IMR-90 (cell line): ENCODE data around the gene UBE2QL1. TPM values are rescaled to one million over a fixed set of nuclear protein-coding genes. Genes with fewer than 3 reads are reported as not detected.

ENCODE experiments used
- ATAC-seq: fragments of 200-7000 bp; cut with Tn5 transposase; 2 replicates; pipeline ENCODE4 v1.9.1; 2020; ENCODE audit warnings: low read depth, mild to moderate bottlenecking, moderate library complexity
- BruUV-seq: library from RNA; stranded (reverse); fragments of 400-500 nt; replicated peaks from 2 replicates; lab custom pipeline; 2021; lab: Mats Ljungman, UMichigan
- CTCF ChIA-PET: fragments of 300-600 bp; formaldehyde crosslinking; extraction: SDS; loops from one replicate; lab custom pipeline; 2021; ENCODE audit warnings: antibody characterized with exemption; lab: Yijun Ruan, JAX
- POLR2A ChIA-PET: fragments of 300-600 bp; sonication (Branson Sonifier 250); formaldehyde crosslinking; loops from one replicate; lab custom pipeline; 2022; ENCODE audit warnings: antibody characterized with exemption; ENCODE audit not compliant: unreplicated experiment; lab: Charles Lee
- DNase-seq: peaks from one replicate; pipeline ENCODE4 v3.0.0; 2013
- H2AFZ ChIP-seq: replicated peaks from 2 replicates; pipeline ENCODE3; 2013; ENCODE audit warnings: low read length, mild to moderate bottlenecking; ENCODE audit not compliant: poor library complexity
- H2AK5ac ChIP-seq: 2 replicates; pipeline ENCODE4 v1.6.1; 2013; ENCODE audit warnings: low read depth, low read length, inconsistent platforms
- H2AK9ac ChIP-seq: replicated peaks from 2 replicates; pipeline ENCODE3; 2013; ENCODE audit warnings: mild to moderate bottlenecking, low read depth, low read length, moderate library complexity; ENCODE audit not compliant: poor library complexity
- H2BK120ac ChIP-seq: 2 replicates; pipeline ENCODE4 v1.6.1; 2013; ENCODE audit warnings: low read depth, low read length, inconsistent platforms
- H2BK15ac ChIP-seq: 3 replicates; pipeline ENCODE4 v1.6.1; 2013; ENCODE audit warnings: low read depth, low read length, inconsistent platforms
- H2BK20ac ChIP-seq: 2 replicates; pipeline ENCODE4 v1.6.1; 2013; ENCODE audit warnings: low read depth, mild to moderate bottlenecking, inconsistent platforms, low read length, moderate library complexity
- H2BK5ac ChIP-seq: 2 replicates; pipeline ENCODE4 v1.6.1; 2013; ENCODE audit warnings: mild to moderate bottlenecking, low read depth, low read length, inconsistent platforms; ENCODE audit not compliant: poor library complexity, severe bottlenecking
- H3K14ac ChIP-seq: replicated peaks from 2 replicates; pipeline ENCODE4 v1.6.1; 2013; ENCODE audit warnings: low read depth, low read length, inconsistent platforms
- H3K18ac ChIP-seq: 2 replicates; pipeline ENCODE4 v1.6.1; 2013; ENCODE audit warnings: low read depth, low read length, control low read depth
- H3K23ac ChIP-seq: 2 replicates; pipeline ENCODE4 v1.6.1; 2013; ENCODE audit warnings: low read depth, low read length, inconsistent platforms
- H3K27ac ChIP-seq: 2 replicates; pipeline ENCODE4 v1.5.1; 2013; ENCODE audit warnings: mild to moderate bottlenecking, control low read depth, low read length; ENCODE audit not compliant: insufficient read depth
- H3K27me3 ChIP-seq: 2 replicates; pipeline ENCODE4 v1.6.1; 2013; ENCODE audit warnings: low read length; ENCODE audit not compliant: control insufficient read depth, insufficient read depth
- H3K36me3 ChIP-seq: 2 replicates; pipeline ENCODE4 v1.6.1; 2013; ENCODE audit warnings: low read length, mixed read lengths; ENCODE audit not compliant: control insufficient read depth, insufficient read depth
- H3K4ac ChIP-seq: 2 replicates; pipeline ENCODE4 v1.6.1; 2013; ENCODE audit warnings: low read depth, low read length, inconsistent platforms
- H3K4me1 ChIP-seq: 2 replicates; pipeline ENCODE4 v1.6.1; 2013; ENCODE audit warnings: low read length, mixed read lengths; ENCODE audit not compliant: control insufficient read depth, insufficient read depth
- H3K4me2 ChIP-seq: 2 replicates; pipeline ENCODE4 v1.6.1; 2013; ENCODE audit warnings: low read depth, mild to moderate bottlenecking, control low read depth, low read length, moderate library complexity
- H3K4me3 ChIP-seq: 2 replicates; pipeline ENCODE4 v1.5.1; 2013; ENCODE audit warnings: low read depth, mild to moderate bottlenecking, control low read depth, low read length, moderate library complexity; ENCODE audit not compliant: insufficient read depth
- H3K56ac ChIP-seq: 2 replicates; pipeline ENCODE4 v1.6.1; 2013; ENCODE audit warnings: low read length, inconsistent platforms; ENCODE audit not compliant: insufficient read depth; ENCODE audit errors: extremely low read depth
- H3K79me1 ChIP-seq, 2 experiments: 2 replicates each; pipeline ENCODE4 v1.6.1; 2013; ENCODE audit warnings: low read length in 2 of 2, inconsistent platforms in 1 of 2, low read depth in 1 of 2
- H3K9ac ChIP-seq: 2 replicates; pipeline ENCODE4 v1.6.1; 2013; ENCODE audit warnings: low read depth, low read length, control low read depth
- H3K9me1 ChIP-seq: 2 replicates; pipeline ENCODE4 v1.6.1; 2013; ENCODE audit warnings: low read length, inconsistent platforms; ENCODE audit not compliant: insufficient read depth
- H3K9me3 ChIP-seq: 2 replicates; pipeline ENCODE4 v1.6.1; 2013; ENCODE audit warnings: low read length; ENCODE audit not compliant: control insufficient read depth, insufficient read depth
- H4K20me1 ChIP-seq: 2 replicates; pipeline ENCODE4 v1.6.1; 2013; ENCODE audit warnings: low read length, inconsistent platforms; ENCODE audit not compliant: insufficient read depth
- H4K5ac ChIP-seq: 2 replicates; pipeline ENCODE4 v1.6.1; 2013; ENCODE audit warnings: mild to moderate bottlenecking, low read depth, low read length, control low read depth
- H4K8ac ChIP-seq, 2 experiments: 2 replicates each; pipeline ENCODE4 v1.6.1; 2013; ENCODE audit warnings: low read depth in 2 of 2, low read length in 2 of 2, control low read depth in 1 of 2, inconsistent platforms in 1 of 2
- H4K91ac ChIP-seq: 2 replicates; pipeline ENCODE4 v1.6.1; 2013; ENCODE audit warnings: low read depth, low read length, inconsistent platforms; ENCODE audit not compliant: insufficient read depth
- BHLHE40 ChIP-seq: fragments of 150-350 bp; IDR thresholded peaks from 2 replicates; pipeline ENCODE4 v1.6.1; 2016; ENCODE audit warnings: mild to moderate bottlenecking, low read depth, low read length
- CEBPB ChIP-seq: IDR thresholded peaks from 2 replicates; pipeline ENCODE4 v1.6.1; 2012; ENCODE audit warnings: low read depth, low read length, improper control_type of control experiment
- FOS ChIP-seq: fragments of 150-350 bp; IDR thresholded peaks from 2 replicates; pipeline ENCODE4 v1.6.1; 2016; ENCODE audit warnings: low read depth, low read length
- MAZ ChIP-seq: IDR thresholded peaks from 2 replicates; pipeline ENCODE4 v1.6.1; 2012; ENCODE audit warnings: low read depth, mild to moderate bottlenecking, low read length, improper control_type of control experiment, moderate library complexity, borderline replicate concordance
- NFE2L2 ChIP-seq: fragments of 150-350 bp; IDR thresholded peaks from 2 replicates; pipeline ENCODE4 v1.6.1; 2016; ENCODE audit warnings: low read depth, mild to moderate bottlenecking, low read length
- POLR2A ChIP-seq: IDR thresholded peaks from 2 replicates; pipeline ENCODE4 v1.6.1; 2012; ENCODE audit warnings: mild to moderate bottlenecking, low read depth, low read length
- RAD21 ChIP-seq: IDR thresholded peaks from 2 replicates; pipeline ENCODE4 v1.6.1; 2012; ENCODE audit warnings: low read length, improper control_type of control experiment
- RCOR1 ChIP-seq: IDR thresholded peaks from 2 replicates; pipeline ENCODE4 v1.6.1; 2012; ENCODE audit warnings: mild to moderate bottlenecking, low read length, improper control_type of control experiment; ENCODE audit not compliant: insufficient replicate concordance
- RFX5 ChIP-seq: IDR thresholded peaks from 2 replicates; pipeline ENCODE4 v1.8.0; 2012; ENCODE audit warnings: low read depth, mild to moderate bottlenecking, low read length, moderate library complexity
- WGBS, 2 experiments: methylation state at CpG; one replicate each; pipeline versions ENCODE4 v1.1.5 to v1.1.7; 2013; ENCODE audit warnings: missing lambda C conversion rate in 2 of 2; ENCODE audit not compliant: insufficient read length in 1 of 2; ENCODE audit errors: extremely low coverage in 2 of 2; 5-methylcytosine and 5-hydroxymethylcytosine counted together
- dilution Hi-C: fragments of 300-500 bp; cut with HindIII; formaldehyde crosslinking; loops from one replicate; pipeline ENCODE4 v1.14.3; 2018; ENCODE audit warnings: low sequenced_read_pairs; ENCODE audit not compliant: unreplicated experiment
- in situ Hi-C: fragments of 300-500 bp; cut with MboI; formaldehyde crosslinking; loops from 3 replicates; pipeline ENCODE4 v1.14.3; 2019; ENCODE audit warnings: low sequenced_read_pairs, inconsistent platforms, mixed read lengths
- intact Hi-C: fragments of 100-400 bp; cut with micrococcal nuclease; formaldehyde crosslinking; loops from 2 replicates; pipeline ENCODE4 v1.10.0; 2022
- polyA plus RNA-seq, 3 experiments: library from polyadenylated mRNA; depleted of rRNA; stranded (reverse); fragments of >200 nt; gene quantifications; 2 replicates each; pipeline ENCODE4 v1.2.3, GENCODE V29; 2012; ENCODE audit warnings: low replicate concordance in 1 of 3
- total RNA-seq: library from RNA; depleted of rRNA; stranded (reverse); fragments of >200 nt; gene quantifications from 2 replicates; pipeline ENCODE4 v1.2.3, GENCODE V29; 2012
- TF ChIP-seq, protein P1 (sequence below): fragments of 150-350 bp; IDR thresholded peaks from 2 replicates; pipeline ENCODE4 v1.6.1; 2017; ENCODE audit warnings: mild to moderate bottlenecking, antibody characterized with exemption, low read length, low read depth
- TF ChIP-seq, protein P2 (sequence below): fragments of 150-350 bp; IDR thresholded peaks from 2 replicates; pipeline ENCODE4 v1.6.1; 2016; ENCODE audit warnings: low read depth, mild to moderate bottlenecking, low read length, moderate library complexity, borderline replicate concordance

The UBE2QL1 gene
- total and polyA plus RNA-seq, 2 of the 4 experiments (the other 2 are of a cell fraction) = not detected

DNA sequence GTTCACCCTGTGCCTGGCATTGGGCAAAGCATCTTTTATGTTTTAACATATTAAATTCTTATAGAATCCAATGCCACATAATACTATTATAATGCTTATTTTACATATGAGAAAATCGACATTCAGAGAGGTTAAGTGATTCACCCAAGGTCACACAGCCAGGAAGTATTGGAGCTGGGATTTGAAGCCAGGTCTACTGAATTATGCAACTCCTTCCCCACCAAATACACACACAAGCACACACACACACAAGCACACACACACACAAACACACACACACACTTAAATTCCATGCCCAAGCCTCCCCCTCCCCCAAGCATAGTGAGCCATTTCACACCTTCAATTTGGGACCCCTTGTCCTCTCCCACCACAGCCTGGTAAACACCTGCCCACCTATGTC lies 37.4 kb downstream of the UBE2QL1 start:
- no CpG with 5 or more reads among the region's 1 CpG for WGBS, 2 experiments
- no peak overlapping the region for H4K91ac ChIP-seq
- H3K23ac ChIP-seq = no peak overlapping the region
- no peak overlapping the region for H3K4ac ChIP-seq
- dilution Hi-C loops = no loop called here
- H3K14ac ChIP-seq = no peak overlapping the region
- H4K20me1 ChIP-seq = no peaks in the 10 kb centered on the region
- ChIA-PET CTCF (interaction anchor here (0.7 kb wide), 1 partner anchor 283 kb away, joined by 3 read pairs; no protein-coding TSS in a partner anchor), POLR2A (no interaction called here)
- no peaks in the 10 kb centered on the region for H3K27me3 ChIP-seq
- in situ Hi-C loops = no loop called here
- H2AK9ac ChIP-seq = no peak overlapping the region
- H4K5ac ChIP-seq = no peak overlapping the region
- no peak overlapping the region for H3K9ac ChIP-seq
- H3K4me1 ChIP-seq = no peaks in the 10 kb centered on the region
- ATAC-seq = no peak
- DNase-seq = no peak
- no peaks in the 10 kb centered on the region for H3K79me1 ChIP-seq
- no peaks in the 10 kb centered on the region for H3K9me1 ChIP-seq
- H3K18ac ChIP-seq = no peak overlapping the region
- H3K4me2 ChIP-seq = no peak overlapping the region
- no peak overlapping the region for H4K8ac ChIP-seq
- H2BK120ac ChIP-seq = no peak overlapping the region
- no peak overlapping the region for H2AK5ac ChIP-seq
- no peaks in the 10 kb centered on the region for H3K36me3 ChIP-seq
- no peak overlapping the region for H2AFZ ChIP-seq
- H3K9me3 ChIP-seq = no peaks in the 10 kb centered on the region
- no TSS peak for BruUV-seq
- no peak overlapping the region for H3K27ac ChIP-seq
- intact Hi-C loops = no loop called here
- peak overlapping the region; percentile 56 for H2BK5ac ChIP-seq
- no peak overlapping the region for H2BK15ac ChIP-seq
- H2BK20ac ChIP-seq = no peak overlapping the region
- no peak overlapping the region for H3K56ac ChIP-seq
- no peak for TF ChIP-seq RAD21
- no peak for TF ChIP-seq NFE2L2
- TF ChIP-seq, protein P1, sequence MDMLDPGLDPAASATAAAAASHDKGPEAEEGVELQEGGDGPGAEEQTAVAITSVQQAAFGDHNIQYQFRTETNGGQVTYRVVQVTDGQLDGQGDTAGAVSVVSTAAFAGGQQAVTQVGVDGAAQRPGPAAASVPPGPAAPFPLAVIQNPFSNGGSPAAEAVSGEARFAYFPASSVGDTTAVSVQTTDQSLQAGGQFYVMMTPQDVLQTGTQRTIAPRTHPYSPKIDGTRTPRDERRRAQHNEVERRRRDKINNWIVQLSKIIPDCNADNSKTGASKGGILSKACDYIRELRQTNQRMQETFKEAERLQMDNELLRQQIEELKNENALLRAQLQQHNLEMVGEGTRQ = no peak
- TF ChIP-seq POLR2A = no peak
- no peak for TF ChIP-seq RCOR1
- TF ChIP-seq CEBPB = no peak
- TF ChIP-seq RFX5 = no peak
- TF ChIP-seq MAZ = no peak
- no peak for TF ChIP-seq BHLHE40
- TF ChIP-seq FOS = no peak
- TF ChIP-seq, protein P2, sequence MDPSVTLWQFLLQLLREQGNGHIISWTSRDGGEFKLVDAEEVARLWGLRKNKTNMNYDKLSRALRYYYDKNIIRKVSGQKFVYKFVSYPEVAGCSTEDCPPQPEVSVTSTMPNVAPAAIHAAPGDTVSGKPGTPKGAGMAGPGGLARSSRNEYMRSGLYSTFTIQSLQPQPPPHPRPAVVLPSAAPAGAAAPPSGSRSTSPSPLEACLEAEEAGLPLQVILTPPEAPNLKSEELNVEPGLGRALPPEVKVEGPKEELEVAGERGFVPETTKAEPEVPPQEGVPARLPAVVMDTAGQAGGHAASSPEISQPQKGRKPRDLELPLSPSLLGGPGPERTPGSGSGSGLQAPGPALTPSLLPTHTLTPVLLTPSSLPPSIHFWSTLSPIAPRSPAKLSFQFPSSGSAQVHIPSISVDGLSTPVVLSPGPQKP = no peak
- no peak overlapping the region for H3K4me3 ChIP-seq
